HCT116 (cell line): ENCODE data around the gene C10orf62. TPM values are rescaled to one million over a fixed set of nuclear protein-coding genes. Genes with fewer than 3 reads are reported as not detected.

Experiments used
- ATAC-seq: fragments of 200-7000 bp; cut with Tn5 transposase; 2 replicates; pipeline ENCODE4 v1.9.1; 2020; ENCODE audit warnings: mild to moderate bottlenecking, moderate library complexity
- BruUV-seq: library from RNA; stranded (reverse); fragments of 400-500 nt; replicated peaks from 2 replicates; lab custom pipeline; 2021; lab: Mats Ljungman, UMichigan
- CTCF ChIA-PET: fragments of 300-600 bp; sonication (Branson Sonifier 250); formaldehyde crosslinking; loops from one replicate; lab custom pipeline; 2021; ENCODE audit warnings: antibody characterized with exemption; lab: Charles Lee
- POLR2A ChIA-PET: fragments of 300-600, 350-600 bp; sonication (Branson Sonifier 250); formaldehyde crosslinking; loops from one replicate; lab custom pipeline; 2021; ENCODE audit warnings: antibody characterized with exemption; lab: Charles Lee
- RAD21 ChIA-PET, 2 experiments: fragments of 300-600 bp; sonication (Branson Sonifier 250); formaldehyde crosslinking; loops; one replicate each; lab custom pipeline; 2023; ENCODE audit warnings: low total read pairs in 2 of 2; ENCODE audit not compliant: uncharacterized antibody in 2 of 2, unreplicated experiment in 2 of 2, low non-redundant PET in 1 of 2; lab: Charles Lee
- DNase-seq: peaks from one replicate; pipeline ENCODE4 v3.0.0-alpha.2; 2010; ENCODE audit warnings: low read depth, low spot score
- H2AFZ ChIP-seq: fragments of 200-600 bp; shearing (Covaris generic), sonication (generic); 2 replicates; pipeline ENCODE4 v1.6.1; 2017; ENCODE audit warnings: low read depth, mixed run types, mixed read lengths, antibody characterized with exemption, low read length; ENCODE audit not compliant: poor library complexity, severe bottlenecking
- H3K27ac ChIP-seq: 2 replicates; pipeline ENCODE4 v1.5.1; 2012; ENCODE audit warnings: low read depth, low read length
- H3K27me3 ChIP-seq: fragments of 200-600 bp; sonication (generic); 2 replicates; pipeline ENCODE4 v1.6.1; 2016; ENCODE audit warnings: mixed run types, low read length, mixed read lengths; ENCODE audit not compliant: insufficient read depth
- H3K36me3 ChIP-seq, 2 experiments: fragments of 200-500 bp in 1 of 2; fragments of 200-600 bp in 1 of 2; sonication (Bioruptor generic) in 1 of 2; sonication (generic) in 1 of 2; 2 replicates each; pipeline versions ENCODE4 v1.5.1 to v1.6.1; 2014 to 2016; ENCODE audit warnings: low read length in 2 of 2, inconsistent platforms in 1 of 2, mixed read lengths in 1 of 2, mixed run types in 1 of 2; ENCODE audit not compliant: insufficient read depth in 2 of 2, control insufficient read depth in 1 of 2
- H3K4me1 ChIP-seq, 2 experiments: fragments of 200-600 bp in 1 of 2; sonication (generic) in 1 of 2; 2 replicates each; pipeline versions ENCODE4 v1.5.1 to v1.6.1; 2012 to 2017; ENCODE audit warnings: low read length in 2 of 2, inconsistent platforms in 1 of 2, mild to moderate bottlenecking in 1 of 2, mixed read lengths in 1 of 2, mixed run types in 1 of 2, moderate library complexity in 1 of 2; ENCODE audit not compliant: insufficient read depth in 2 of 2, control insufficient read depth in 1 of 2
- H3K4me2 ChIP-seq: fragments of 200-600 bp; sonication (generic); 2 replicates; pipeline ENCODE4 v1.6.1; 2017; ENCODE audit warnings: mixed run types, low read length, mixed read lengths
- H3K4me3 ChIP-seq, 2 experiments: fragments of 200-600 bp in 1 of 2; sonication (generic) in 1 of 2; replicated peaks in 1 of 2; 2 replicates each; pipeline ENCODE4 v1.5.1; 2011 to 2016; ENCODE audit warnings: low read length in 2 of 2, control low read depth in 1 of 2, low read depth in 1 of 2, mild to moderate bottlenecking in 1 of 2, mixed read lengths in 1 of 2, mixed run types in 1 of 2
- H3K79me2 ChIP-seq: fragments of 200-600 bp; sonication (generic); 2 replicates; pipeline ENCODE4 v1.6.1; 2017; ENCODE audit warnings: mild to moderate bottlenecking, mixed run types, low read length, moderate library complexity, mixed read lengths; ENCODE audit not compliant: insufficient read depth
- H3K9ac ChIP-seq: fragments of 200-600 bp; sonication (generic); 2 replicates; pipeline ENCODE4 v1.6.1; 2016; ENCODE audit warnings: low read length, mixed read lengths
- H3K9me2 ChIP-seq: fragments of 200-600 bp; sonication (generic), shearing (Covaris generic); 2 replicates; pipeline ENCODE4 v1.6.1; 2017; ENCODE audit warnings: mixed run types, mild to moderate bottlenecking, moderate library complexity; ENCODE audit not compliant: insufficient read depth
- H3K9me3 ChIP-seq, 2 experiments: fragments of 200-500 bp in 1 of 2; fragments of 200-600 bp in 1 of 2; sonication (Bioruptor generic) in 1 of 2; sonication (generic) in 1 of 2; 2 replicates each; pipeline ENCODE4 v1.6.1; 2014 to 2017; ENCODE audit warnings: low read length in 2 of 2, mixed read lengths in 2 of 2, inconsistent platforms in 1 of 2, low read depth in 1 of 2, mild to moderate bottlenecking in 1 of 2, mixed run types in 1 of 2, moderate library complexity in 1 of 2; ENCODE audit not compliant: control insufficient read depth in 1 of 2, insufficient read depth in 1 of 2
- H4K20me1 ChIP-seq: fragments of 200-600 bp; sonication (generic), shearing (Covaris generic); 2 replicates; pipeline ENCODE4 v1.6.1; 2017; ENCODE audit warnings: mixed run types, mild to moderate bottlenecking, moderate library complexity; ENCODE audit not compliant: insufficient read depth
- ATF3 ChIP-seq: IDR thresholded peaks from 2 replicates; pipeline ENCODE4 v1.6.1; 2012
- CEBPB ChIP-seq: IDR thresholded peaks from 2 replicates; pipeline ENCODE4 v1.6.1; 2012; ENCODE audit warnings: low read depth
- EGR1 ChIP-seq: IDR thresholded peaks from 2 replicates; pipeline ENCODE4 v1.6.1; 2012; ENCODE audit warnings: low read depth
- EZH2phosphoT487 ChIP-seq: fragments of 200-600 bp; IDR thresholded peaks from 2 replicates; pipeline ENCODE4 v1.6.1; 2018; ENCODE audit warnings: antibody characterized with exemption, borderline replicate concordance
- FOSL1 ChIP-seq: IDR thresholded peaks from 2 replicates; pipeline ENCODE4 v1.6.1; 2012; ENCODE audit warnings: low read depth
- JUND ChIP-seq: IDR thresholded peaks from 2 replicates; pipeline ENCODE4 v1.6.1; 2012
- POLR2A ChIP-seq: IDR thresholded peaks from 2 replicates; pipeline ENCODE4 v1.7.0; 2011; ENCODE audit warnings: borderline replicate concordance; ENCODE audit not compliant: insufficient read depth, insufficient read length; ENCODE audit errors: extremely low read depth
- SRF ChIP-seq: IDR thresholded peaks from 2 replicates; pipeline ENCODE4 v1.6.1; 2012; ENCODE audit warnings: low read depth
- TCF7L2 ChIP-seq: IDR thresholded peaks from 2 replicates; pipeline ENCODE4 v1.7.0; 2011; ENCODE audit warnings: borderline replicate concordance, inconsistent platforms; ENCODE audit not compliant: insufficient read depth, insufficient read length; ENCODE audit errors: extremely low read depth
- YY1 ChIP-seq: IDR thresholded peaks from 2 replicates; pipeline ENCODE4 v1.6.1; 2011; ENCODE audit warnings: low read length, low read depth, moderate library complexity, mild to moderate bottlenecking; ENCODE audit not compliant: insufficient replicate concordance; ENCODE audit errors: extremely low read depth
- ZFX ChIP-seq: fragments of 450-650 bp; IDR thresholded peaks from 2 replicates; pipeline ENCODE4 v1.6.1; 2017
- ZNF274 ChIP-seq: fragments of 200-500 bp; sonication (Bioruptor generic); IDR thresholded peaks from 2 replicates; pipeline ENCODE4 v1.6.1; 2014; ENCODE audit warnings: mild to moderate bottlenecking, low read depth, low read length, inconsistent platforms
- intact Hi-C: fragments of 100-400 bp; cut with micrococcal nuclease; formaldehyde crosslinking; loops from 2 replicates; pipeline ENCODE4 v1.10.0; 2022
- total RNA-seq: library from RNA; stranded (reverse); gene quantifications from one replicate; pipeline ENCODE4 v1.2.1, GENCODE V29; 2021; ENCODE audit not compliant: unreplicated experiment
- TF ChIP-seq, protein P1 (sequence below), 3 experiments: fragments of 200-600 bp in 1 of 3; sonication (generic) in 1 of 3; IDR thresholded peaks in 2 of 3; conservative IDR thresholded peaks in 1 of 3; 2 replicates each; pipeline ENCODE4 v1.5.1; 2012 to 2017; ENCODE audit warnings: low read depth in 2 of 3, low read length in 2 of 3, antibody characterized with exemption in 1 of 3, borderline replicate concordance in 1 of 3, control low read depth in 1 of 3, mild to moderate bottlenecking in 1 of 3, mixed read lengths in 1 of 3, mixed run types in 1 of 3, moderate library complexity in 1 of 3; ENCODE audit not compliant: insufficient read depth in 1 of 3

Gene C10orf62
- total RNA-seq, 1 experiment from 2014 or later = 0.32 TPM

DNA sequence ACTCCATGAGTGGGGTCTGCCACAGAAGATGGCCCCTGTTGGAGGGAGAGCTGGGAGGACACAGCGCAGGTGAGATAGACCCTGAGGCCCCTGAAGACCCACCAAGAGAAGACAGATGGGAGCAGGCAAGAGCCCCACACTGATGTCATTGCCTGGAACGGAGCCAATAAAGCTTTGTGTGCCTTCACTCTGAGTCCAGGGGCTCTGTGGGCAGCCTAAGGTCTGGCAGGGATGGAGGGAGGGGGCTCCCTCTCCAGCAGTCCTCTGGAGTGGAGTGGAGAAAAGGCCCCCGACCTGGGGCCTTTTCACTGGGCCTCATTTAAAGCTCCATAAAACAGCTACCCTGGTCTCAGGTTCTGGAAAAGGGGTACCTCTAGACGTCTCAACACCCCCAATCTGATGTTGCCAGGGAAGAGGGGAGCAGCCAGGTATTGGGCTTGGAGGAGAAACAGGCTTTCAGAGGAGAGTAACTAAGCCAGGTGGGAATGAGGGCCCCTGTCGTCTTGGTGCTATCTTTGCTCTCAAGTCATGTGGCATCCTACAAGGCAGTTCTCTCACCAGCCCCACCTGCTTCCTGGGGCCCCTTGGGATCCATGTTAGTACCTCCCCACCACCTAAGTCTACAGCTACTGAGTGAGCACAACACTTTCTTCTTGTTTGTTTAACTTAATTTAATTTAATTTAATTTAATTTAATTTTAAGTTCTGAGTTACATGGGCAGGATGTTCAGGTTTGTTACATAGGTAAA is 1.4 kb downstream of the C10orf62 start:
- POLR2A ChIA-PET = no interaction called here
- RAD21 ChIA-PET = no interaction called here
- Histone ChIP-seq H3K9me2 (no peaks in the 10 kb centered on the region), H3K27me3 (no peaks in the 10 kb centered on the region), H3K36me3 (no peaks in the 10 kb centered on the region), H3K4me3 (no peak overlapping the region), H4K20me1 (no peaks in the 10 kb centered on the region), H3K4me1 (peaks cover 4 to 11% of the 10 kb centered on the region in 2 experiments), H3K79me2 (no peaks in the 10 kb centered on the region), H3K9ac (no peak overlapping the region), H3K4me2 (no peak overlapping the region), H2AFZ (no peak overlapping the region), H3K27ac (no peak overlapping the region), H3K9me3 (no peaks in the 10 kb centered on the region)
- DNase-seq (no peak), ATAC-seq (no peak)
- TF ChIP-seq JUND (no peak), CEBPB (no peak), EZH2phosphoT487 (no peak), ATF3 (no peak), SRF (no peak), ZFX (no peak), EGR1 (no peak), TCF7L2 (no peak), ZNF274 (no peak), YY1 (no peak), FOSL1 (no peak), POLR2A (no peak)
- TF ChIP-seq, protein P1, sequence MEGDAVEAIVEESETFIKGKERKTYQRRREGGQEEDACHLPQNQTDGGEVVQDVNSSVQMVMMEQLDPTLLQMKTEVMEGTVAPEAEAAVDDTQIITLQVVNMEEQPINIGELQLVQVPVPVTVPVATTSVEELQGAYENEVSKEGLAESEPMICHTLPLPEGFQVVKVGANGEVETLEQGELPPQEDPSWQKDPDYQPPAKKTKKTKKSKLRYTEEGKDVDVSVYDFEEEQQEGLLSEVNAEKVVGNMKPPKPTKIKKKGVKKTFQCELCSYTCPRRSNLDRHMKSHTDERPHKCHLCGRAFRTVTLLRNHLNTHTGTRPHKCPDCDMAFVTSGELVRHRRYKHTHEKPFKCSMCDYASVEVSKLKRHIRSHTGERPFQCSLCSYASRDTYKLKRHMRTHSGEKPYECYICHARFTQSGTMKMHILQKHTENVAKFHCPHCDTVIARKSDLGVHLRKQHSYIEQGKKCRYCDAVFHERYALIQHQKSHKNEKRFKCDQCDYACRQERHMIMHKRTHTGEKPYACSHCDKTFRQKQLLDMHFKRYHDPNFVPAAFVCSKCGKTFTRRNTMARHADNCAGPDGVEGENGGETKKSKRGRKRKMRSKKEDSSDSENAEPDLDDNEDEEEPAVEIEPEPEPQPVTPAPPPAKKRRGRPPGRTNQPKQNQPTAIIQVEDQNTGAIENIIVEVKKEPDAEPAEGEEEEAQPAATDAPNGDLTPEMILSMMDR (IDR thresholded peaks at IDR 0.05 in 2 of 3, conservative IDR thresholded peaks at IDR 0.05 in 1 of 3; ENCODE audit: borderline replicate concordance in 1 of 3, insufficient read depth in 1 of 3, low read depth in 2 of 3, low read length in 2 of 3) = no peak
- intact Hi-C loops = no loop called here
- CTCF ChIA-PET = interaction anchor here (1.7 kb wide), 1 partner anchor 19 kb away, joined by 5 read pairs; the partner anchor contains the start of gene ANKRD2
- BruUV-seq = no TSS peak
